BJ (cell line): ENCODE data around the gene GPD2. TPM values are rescaled to one million over a fixed set of nuclear protein-coding genes. Genes with fewer than 3 reads are reported as not detected.
A peak's percentile ranks its signal among the peaks of the same experiment; 100 is the strongest.

ENCODE experiments used
- CTCF ChIA-PET: fragments of 350-600 bp; formaldehyde crosslinking; extraction: SDS; loops from one replicate; lab custom pipeline; 2021; ENCODE audit warnings: antibody characterized with exemption, inconsistent platforms; lab: Yijun Ruan, JAX
- POLR2A ChIA-PET: fragments of 300-600 bp; sonication (Branson Sonifier 250); formaldehyde crosslinking; extraction: SDS; loops from one replicate; lab custom pipeline; 2021; ENCODE audit warnings: antibody characterized with exemption; lab: Charles Lee
- DNase-seq: peaks from one replicate; pipeline ENCODE4 v3.0.0-alpha.2; 2011; ENCODE audit warnings: low read depth
- H3K27me3 ChIP-seq: 2 replicates; pipeline ENCODE4 v1.6.0; 2011; ENCODE audit warnings: low read length; ENCODE audit not compliant: control insufficient read depth, insufficient read depth
- H3K36me3 ChIP-seq: 2 replicates; pipeline ENCODE4 v1.5.1; 2011; ENCODE audit warnings: low read length; ENCODE audit not compliant: control insufficient read depth, insufficient read depth
- H3K4me3 ChIP-seq: 2 replicates; pipeline ENCODE4 v1.5.1; 2011; ENCODE audit warnings: low read depth, mild to moderate bottlenecking, control low read depth, low read length
- CTCF ChIP-seq: IDR thresholded peaks from 2 replicates; pipeline ENCODE4 v1.5.1; 2011; ENCODE audit warnings: low read depth, mild to moderate bottlenecking, control low read depth, inconsistent platforms, low read length, moderate library complexity; ENCODE audit not compliant: insufficient read depth
- polyA minus RNA-seq: library from RNA; depleted of rRNA, polyadenylated mRNA; stranded (reverse); fragments of >200 nt; gene quantifications from 2 replicates; pipeline ENCODE4 v1.2.3, GENCODE V29; 2011; rRNA and poly(A)+ RNA removed
- polyA plus RNA-seq: library from polyadenylated mRNA; depleted of rRNA; stranded (reverse); fragments of >200 nt; gene quantifications from 2 replicates; pipeline ENCODE4 v1.2.3, GENCODE V29; 2011; rRNA removed

GPD2 gene
- polyA plus RNA-seq = 13.5 and 22.5 TPM in 2 replicates
- polyA minus RNA-seq = 25.1 and 28.1 TPM in 2 replicates

- Histone ChIP-seq H3K4me3 (peak within 1 kb of the TSS; percentile 70), H3K36me3 (no peaks in the 10 kb centered on the region), H3K27me3 (no peaks in the 10 kb centered on the region)
- CTCF ChIA-PET = interaction anchor here (0.9 to 3.7 kb wide), 2 partner anchors 31 to 101 kb away, joined by 3 to 12 read pairs; no protein-coding TSS in a partner anchor
- no peak for DNase-seq
- TF ChIP-seq CTCF = 0 out of 2 replicates have a peak, but pooled peaks have one; percentile 7
- POLR2A ChIA-PET = no interaction called here
These were observed at the start of gene GPD2 for GRCh38 chr2:156435718-156436496. TSS of gene GPD2 (plus strand) at chr2:156436379. CDS start at chr2:156476106, 39,727 bp downstream.

GRCh38 chr2:156394033-156394741, 42.0 kb upstream of the GPD2 start:
- no peak for TF ChIP-seq CTCF
- ChIA-PET POLR2A (no interaction called here), CTCF (no interaction called here)
- Histone ChIP-seq H3K36me3 (no peaks in the 10 kb centered on the region), H3K4me3 (no peak overlapping the region), H3K27me3 (no peaks in the 10 kb centered on the region; the same call in 1 of the 2 replicates)
- no peak for DNase-seq

GRCh38 chr2:156396126-156396525, 40.1 kb upstream of the GPD2 start:
- POLR2A ChIA-PET = no interaction called here

GRCh38 chr2:156397229-156397628, 39.0 kb upstream of the GPD2 start:
- H3K27me3 ChIP-seq = no peaks in the 10 kb centered on the region; the same call in 1 of the 2 replicates
- no peak overlapping the region for H3K4me3 ChIP-seq
- no peak for DNase-seq
- POLR2A ChIA-PET = no interaction called here
- TF ChIP-seq CTCF = no peak
- no peaks in the 10 kb centered on the region for H3K36me3 ChIP-seq
- CTCF ChIA-PET = no interaction called here

More at GRCh38 chr2:156396126-156396525, 40.1 kb upstream of the GPD2 start:
- H3K27me3 ChIP-seq = no peaks in the 10 kb centered on the region; the same call in 1 of the 2 replicates
- no peaks in the 10 kb centered on the region for H3K36me3 ChIP-seq
- DNase-seq = no peak
- CTCF ChIA-PET = no interaction called here
- TF ChIP-seq CTCF = no peak
- H3K4me3 ChIP-seq = no peak overlapping the region

GRCh38 chr2:156398176-156398575, 38.0 kb upstream of the GPD2 start:
- POLR2A ChIA-PET = no interaction called here
- TF ChIP-seq CTCF = no peak
- H3K27me3 ChIP-seq = no peaks in the 10 kb centered on the region; the same call in 1 of the 2 replicates
- CTCF ChIA-PET = no interaction called here
- DNase-seq = no peak
- H3K4me3 ChIP-seq = no peak overlapping the region
- H3K36me3 ChIP-seq = no peaks in the 10 kb centered on the region
